Measurements from ENCODE around the gene DENND6B.
"Not testable (repeated sequence)": the region's sequence is repeated elsewhere in the genome, so short reads cannot be mapped to it uniquely, and the experiment has no call there.

Gene DENND6B

GRCh38 chr22:50339945-50340879 lies 13.4 kb upstream of the DENND6B start:
- DNase-seq (ENCODE audit: low read depth in 2 of 3, low spot score in 2 of 3): no peak

GRCh38 chr22:50338860-50339462 lies 12.1 kb upstream of the DENND6B start:
- no peak for DNase-seq (ENCODE audit: low read depth in 2 of 3, low spot score in 2 of 3)

GRCh38 chr22:50338042-50338573 lies 11.3 kb upstream of the DENND6B start:
- DNase-seq (ENCODE audit: low read depth in 2 of 3, low spot score in 2 of 3): no peak

- DNase-seq (ENCODE audit: low read depth in 2 of 3, low spot score in 2 of 3): no peak
Measured at GRCh38 chr22:50337262-50338041, 10.6 kb upstream of the DENND6B start.

GRCh38 chr22:50334433-50334832 lies 7.6 kb upstream of the DENND6B start:
- not testable (repeated sequence) for DNase-seq (ENCODE audit: low read depth in 2 of 3, low spot score in 2 of 3)

GRCh38 chr22:50329236-50329635 lies 2.4 kb upstream of the DENND6B start:
- DNase-seq (ENCODE audit: low read depth in 2 of 3, low spot score in 2 of 3): no peak

- DNase-seq (ENCODE audit: low read depth in 2 of 3, low spot score in 2 of 3): no peak
Measured at GRCh38 chr22:50327711-50328019, 853 bp upstream of the DENND6B start.

- no peak for DNase-seq (ENCODE audit: low read depth in 2 of 3, low spot score in 2 of 3)
Measured at GRCh38 chr22:50326225-50326955, 422 bp downstream of the DENND6B start.

- no peak for DNase-seq (ENCODE audit: low read depth in 2 of 3, low spot score in 2 of 3)
Measured at GRCh38 chr22:50325444-50326224, 1.2 kb downstream of the DENND6B start.

GRCh38 chr22:50323900-50324299 lies 2.9 kb downstream of the DENND6B start:
- DNase-seq (ENCODE audit: low read depth in 2 of 3, low spot score in 2 of 3): no peak

GRCh38 chr22:50322382-50323104 lies 4.3 kb downstream of the DENND6B start:
- DNase-seq (ENCODE audit: low read depth in 2 of 3, low spot score in 2 of 3): not testable (repeated sequence)

- no peak for DNase-seq (ENCODE audit: low read depth in 2 of 3, low spot score in 2 of 3)
Measured at GRCh38 chr22:50320671-50321325, 6.0 kb downstream of the DENND6B start.

- DNase-seq (ENCODE audit: low read depth in 2 of 3, low spot score in 2 of 3): no peak
Measured at GRCh38 chr22:50320116-50320515, 6.7 kb downstream of the DENND6B start.

GRCh38 chr22:50319503-50319951 lies 7.3 kb downstream of the DENND6B start:
- DNase-seq (ENCODE audit: low read depth in 2 of 3, low spot score in 2 of 3): no peak

- no peak for DNase-seq (ENCODE audit: low read depth in 2 of 3, low spot score in 2 of 3)
Measured at GRCh38 chr22:50318698-50319411, 8.0 kb downstream of the DENND6B start.

GRCh38 chr22:50318356-50318697 lies 8.5 kb downstream of the DENND6B start:
- DNase-seq (ENCODE audit: low read depth in 2 of 3, low spot score in 2 of 3): no peak

- DNase-seq (ENCODE audit: low read depth in 2 of 3, low spot score in 2 of 3): no peak
Measured at GRCh38 chr22:50317674-50318073, 9.1 kb downstream of the DENND6B start.

GRCh38 chr22:50317178-50317577 lies 9.6 kb downstream of the DENND6B start:
- no peak for DNase-seq (ENCODE audit: low read depth in 2 of 3, low spot score in 2 of 3)

All from activated CD8-positive, alpha-beta memory T cell treated with anti-CD3 and anti-CD28 coated beads for 48 hours (primary cell).